Stimulated activated CD8-positive, alpha-beta memory T cell treated with anti-CD3 and anti-CD28 coated beads, Interleukin-2, amount 100 ng/mL, for 48 hours (primary cell): Measurements from ENCODE around the gene MAPKAP1.
"Not testable (repeated sequence)": the region's sequence is repeated elsewhere in the genome, so short reads cannot be mapped to it uniquely, and the experiment has no call there.

ENCODE experiments used
- DNase-seq, 2 donors: peaks; one replicate each; pipeline ENCODE4 v3.0.0-alpha.2; 2020; ENCODE audit warnings: low read depth in 2 of 2

Gene MAPKAP1

GRCh38 chr9:125730168-125730567 is 23.2 kb upstream of the MAPKAP1 start:
- no peak for DNase-seq

GRCh38 chr9:125726456-125727132 is 19.6 kb upstream of the MAPKAP1 start:
- no peak for DNase-seq

- DNase-seq: no peak
Measured at GRCh38 chr9:125707472-125707804, 430 bp upstream of the MAPKAP1 start.

GRCh38 chr9:125705893-125706292 is 1.1 kb downstream of the MAPKAP1 start:
- no peak for DNase-seq

- no peak for DNase-seq
Measured at GRCh38 chr9:125703662-125704061, 3.3 kb downstream of the MAPKAP1 start.

- no peak for DNase-seq
Measured at GRCh38 chr9:125701351-125701750, 5.7 kb downstream of the MAPKAP1 start.

- DNase-seq: peak; percentile 20
Measured at GRCh38 chr9:125700791-125701190, 6.2 kb downstream of the MAPKAP1 start.

GRCh38 chr9:125699870-125700269 is 7.1 kb downstream of the MAPKAP1 start:
- DNase-seq: no peak

- DNase-seq: no peak
Measured at GRCh38 chr9:125696106-125696647, 10.8 kb downstream of the MAPKAP1 start.

GRCh38 chr9:125695548-125695947 is 11.5 kb downstream of the MAPKAP1 start:
- not testable (repeated sequence) for DNase-seq

- no peak for DNase-seq
Measured at GRCh38 chr9:125694478-125694877, 12.5 kb downstream of the MAPKAP1 start.

- DNase-seq: not testable (repeated sequence)
Measured at GRCh38 chr9:125693492-125693891, 13.5 kb downstream of the MAPKAP1 start.

GRCh38 chr9:125691869-125692268 is 15.1 kb downstream of the MAPKAP1 start:
- no peak for DNase-seq

GRCh38 chr9:125690679-125691078 is 16.3 kb downstream of the MAPKAP1 start:
- no peak for DNase-seq

GRCh38 chr9:125687163-125687863 is 19.7 kb downstream of the MAPKAP1 start:
- DNase-seq: no peak

GRCh38 chr9:125685167-125685566 is 21.8 kb downstream of the MAPKAP1 start:
- no peak for DNase-seq

GRCh38 chr9:125683486-125683885 is 23.5 kb downstream of the MAPKAP1 start:
- no peak for DNase-seq

- no peak for DNase-seq
Measured at GRCh38 chr9:125682340-125682739, 24.7 kb downstream of the MAPKAP1 start.

- no peak for DNase-seq
Measured at GRCh38 chr9:125681657-125682056, 25.4 kb downstream of the MAPKAP1 start.

- no peak for DNase-seq
Measured at GRCh38 chr9:125681086-125681622, 25.9 kb downstream of the MAPKAP1 start.

- DNase-seq: no peak
Measured at GRCh38 chr9:125680445-125680844, 26.6 kb downstream of the MAPKAP1 start.

GRCh38 chr9:125679597-125680189 is 27.3 kb downstream of the MAPKAP1 start:
- DNase-seq: no peak
